Astrocyte (in vitro differentiated cells and primary cell): Measurements from ENCODE around the gene LRRC4C.

Source experiments
- EZH2 ChIP-seq: IDR thresholded peaks from 2 replicates; pipeline ENCODE4 v1.6.1; 2012; ENCODE audit warnings: mild to moderate bottlenecking, low read length, inconsistent platforms; ENCODE audit not compliant: insufficient read depth
- TF ChIP-seq, protein P1 (sequence below): IDR thresholded peaks from 2 replicates; pipeline ENCODE4 v1.5.1; 2011; ENCODE audit warnings: low read depth, mild to moderate bottlenecking, inconsistent platforms, low read length, moderate library complexity; ENCODE audit not compliant: insufficient read depth

DNA sequence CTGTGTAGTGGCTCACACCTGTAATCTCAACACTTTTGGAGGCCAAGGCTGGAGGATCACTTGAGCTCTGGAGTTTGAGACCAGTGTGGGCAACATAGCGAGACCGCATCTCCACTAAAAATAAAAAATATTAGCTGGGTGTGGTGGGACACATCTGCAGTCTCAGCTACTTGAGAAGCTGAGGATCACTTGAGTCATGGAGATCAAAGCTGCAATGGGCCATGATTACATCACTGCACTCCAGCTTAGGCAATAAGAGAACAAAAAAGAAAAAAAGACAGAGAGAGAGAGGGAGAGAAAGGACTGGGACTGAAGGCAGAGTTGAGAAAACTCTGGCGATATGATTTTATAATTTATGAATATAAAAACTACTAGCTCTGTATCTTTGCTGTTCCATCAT, 473.1 kb downstream of the LRRC4C start:
- TF ChIP-seq, protein P1, sequence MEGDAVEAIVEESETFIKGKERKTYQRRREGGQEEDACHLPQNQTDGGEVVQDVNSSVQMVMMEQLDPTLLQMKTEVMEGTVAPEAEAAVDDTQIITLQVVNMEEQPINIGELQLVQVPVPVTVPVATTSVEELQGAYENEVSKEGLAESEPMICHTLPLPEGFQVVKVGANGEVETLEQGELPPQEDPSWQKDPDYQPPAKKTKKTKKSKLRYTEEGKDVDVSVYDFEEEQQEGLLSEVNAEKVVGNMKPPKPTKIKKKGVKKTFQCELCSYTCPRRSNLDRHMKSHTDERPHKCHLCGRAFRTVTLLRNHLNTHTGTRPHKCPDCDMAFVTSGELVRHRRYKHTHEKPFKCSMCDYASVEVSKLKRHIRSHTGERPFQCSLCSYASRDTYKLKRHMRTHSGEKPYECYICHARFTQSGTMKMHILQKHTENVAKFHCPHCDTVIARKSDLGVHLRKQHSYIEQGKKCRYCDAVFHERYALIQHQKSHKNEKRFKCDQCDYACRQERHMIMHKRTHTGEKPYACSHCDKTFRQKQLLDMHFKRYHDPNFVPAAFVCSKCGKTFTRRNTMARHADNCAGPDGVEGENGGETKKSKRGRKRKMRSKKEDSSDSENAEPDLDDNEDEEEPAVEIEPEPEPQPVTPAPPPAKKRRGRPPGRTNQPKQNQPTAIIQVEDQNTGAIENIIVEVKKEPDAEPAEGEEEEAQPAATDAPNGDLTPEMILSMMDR: no peak
- TF ChIP-seq EZH2: no peak
